ENCODE measurements around the gene VTN.

DNA sequence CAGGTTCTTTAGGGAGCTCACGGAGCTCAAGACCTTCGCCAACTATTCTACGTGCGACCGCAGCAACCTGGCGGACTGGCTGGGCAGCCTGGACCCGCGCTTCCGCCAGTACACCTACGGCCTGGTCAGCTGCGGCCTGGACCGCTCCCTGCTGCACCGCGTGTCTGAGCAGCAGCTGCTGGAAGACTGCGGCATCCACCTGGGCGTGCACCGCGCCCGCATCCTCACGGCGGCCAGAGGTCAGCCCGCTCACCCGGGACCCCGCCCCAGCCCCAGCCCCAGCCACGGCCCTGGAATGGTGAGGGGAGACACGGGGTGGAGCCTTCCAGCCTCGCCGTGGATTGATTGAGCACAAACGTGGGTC is 14.9 kb upstream of the VTN start:
- TF ChIP-seq, protein P1, sequence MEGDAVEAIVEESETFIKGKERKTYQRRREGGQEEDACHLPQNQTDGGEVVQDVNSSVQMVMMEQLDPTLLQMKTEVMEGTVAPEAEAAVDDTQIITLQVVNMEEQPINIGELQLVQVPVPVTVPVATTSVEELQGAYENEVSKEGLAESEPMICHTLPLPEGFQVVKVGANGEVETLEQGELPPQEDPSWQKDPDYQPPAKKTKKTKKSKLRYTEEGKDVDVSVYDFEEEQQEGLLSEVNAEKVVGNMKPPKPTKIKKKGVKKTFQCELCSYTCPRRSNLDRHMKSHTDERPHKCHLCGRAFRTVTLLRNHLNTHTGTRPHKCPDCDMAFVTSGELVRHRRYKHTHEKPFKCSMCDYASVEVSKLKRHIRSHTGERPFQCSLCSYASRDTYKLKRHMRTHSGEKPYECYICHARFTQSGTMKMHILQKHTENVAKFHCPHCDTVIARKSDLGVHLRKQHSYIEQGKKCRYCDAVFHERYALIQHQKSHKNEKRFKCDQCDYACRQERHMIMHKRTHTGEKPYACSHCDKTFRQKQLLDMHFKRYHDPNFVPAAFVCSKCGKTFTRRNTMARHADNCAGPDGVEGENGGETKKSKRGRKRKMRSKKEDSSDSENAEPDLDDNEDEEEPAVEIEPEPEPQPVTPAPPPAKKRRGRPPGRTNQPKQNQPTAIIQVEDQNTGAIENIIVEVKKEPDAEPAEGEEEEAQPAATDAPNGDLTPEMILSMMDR (IDR thresholded peaks at IDR 0.05): no peak
- no peak for TF ChIP-seq POLR2A (IDR thresholded peaks at IDR 0.05)
